PFSK-1 (cell line): ENCODE results near the gene FXYD1.

ENCODE experiments used
- FOXP2 ChIP-seq: optimal IDR thresholded peaks from 2 replicates; pipeline ENCODE3; 2011; ENCODE audit warnings: borderline replicate concordance, control low read depth, inconsistent platforms; ENCODE audit not compliant: insufficient read depth; ENCODE audit errors: extremely low read length, extremely low read depth
- POLR2AphosphoS5 ChIP-seq: IDR thresholded peaks from 2 replicates; pipeline ENCODE4 v1.6.1; 2012; ENCODE audit warnings: low read depth, mild to moderate bottlenecking, control low read depth, low read length, moderate library complexity
- REST ChIP-seq, 2 experiments: IDR thresholded peaks; 2 replicates each; pipeline versions ENCODE4 v1.6.1 to v1.8.0; 2011 to 2012; ENCODE audit warnings: low read depth in 2 of 2, low read length in 2 of 2, control low read depth in 1 of 2, inconsistent platforms in 1 of 2, mild to moderate bottlenecking in 1 of 2, moderate library complexity in 1 of 2; ENCODE audit not compliant: insufficient read depth in 1 of 2
- SIN3A ChIP-seq: IDR thresholded peaks from 2 replicates; pipeline ENCODE4 v1.6.1; 2012; ENCODE audit warnings: mild to moderate bottlenecking, low read length, moderate library complexity, borderline replicate concordance; ENCODE audit not compliant: insufficient read depth
- TAF1 ChIP-seq: IDR thresholded peaks from 2 replicates; pipeline ENCODE4 v1.6.1; 2012; ENCODE audit warnings: low read length, control low read depth, borderline replicate concordance; ENCODE audit not compliant: insufficient read depth

FXYD1 gene

GRCh38 chr19:35098413-35099049 lies 40.1 kb upstream of the FXYD1 start:
- no peak for TF ChIP-seq SIN3A
- no peak for TF ChIP-seq REST (IDR thresholded peaks at IDR 0.05; ENCODE audit: insufficient read depth in 1 of 2, low read depth in 2 of 2, low read length in 2 of 2)
- TF ChIP-seq FOXP2: no peak
- TF ChIP-seq TAF1: no peak
- TF ChIP-seq POLR2AphosphoS5: no peak

- TF ChIP-seq SIN3A: no peak
- TF ChIP-seq TAF1: no peak
- no peak for TF ChIP-seq REST (IDR thresholded peaks at IDR 0.05; ENCODE audit: insufficient read depth in 1 of 2, low read depth in 2 of 2, low read length in 2 of 2)
- TF ChIP-seq POLR2AphosphoS5: no peak
- no peak for TF ChIP-seq FOXP2
These were observed 39.3 kb upstream of the FXYD1 start for GRCh38 chr19:35099155-35099896.

DNA sequence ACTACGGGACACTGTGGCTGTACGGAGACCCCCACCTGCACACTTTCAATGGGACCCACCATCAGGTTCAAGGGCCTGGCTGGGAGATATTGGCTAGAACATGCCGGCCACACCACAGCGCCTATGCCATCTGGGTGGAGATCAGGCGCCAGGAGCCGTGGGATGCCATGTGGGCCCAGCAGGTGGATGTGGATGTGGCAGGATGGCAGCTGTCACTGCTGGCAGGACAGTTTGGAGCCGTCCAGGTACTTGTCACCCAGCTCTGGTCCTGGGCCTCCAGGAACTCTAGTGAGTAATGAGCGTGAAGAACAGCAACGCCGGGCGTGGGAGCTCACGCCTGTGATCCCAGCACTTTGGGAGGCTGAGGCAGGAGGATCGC lies 38.7 kb upstream of the FXYD1 start:
- TF ChIP-seq SIN3A: no peak
- no peak for TF ChIP-seq POLR2AphosphoS5
- no peak for TF ChIP-seq REST (IDR thresholded peaks at IDR 0.05; ENCODE audit: insufficient read depth in 1 of 2, low read depth in 2 of 2, low read length in 2 of 2)
- TF ChIP-seq TAF1: no peak
- no peak for TF ChIP-seq FOXP2

DNA sequence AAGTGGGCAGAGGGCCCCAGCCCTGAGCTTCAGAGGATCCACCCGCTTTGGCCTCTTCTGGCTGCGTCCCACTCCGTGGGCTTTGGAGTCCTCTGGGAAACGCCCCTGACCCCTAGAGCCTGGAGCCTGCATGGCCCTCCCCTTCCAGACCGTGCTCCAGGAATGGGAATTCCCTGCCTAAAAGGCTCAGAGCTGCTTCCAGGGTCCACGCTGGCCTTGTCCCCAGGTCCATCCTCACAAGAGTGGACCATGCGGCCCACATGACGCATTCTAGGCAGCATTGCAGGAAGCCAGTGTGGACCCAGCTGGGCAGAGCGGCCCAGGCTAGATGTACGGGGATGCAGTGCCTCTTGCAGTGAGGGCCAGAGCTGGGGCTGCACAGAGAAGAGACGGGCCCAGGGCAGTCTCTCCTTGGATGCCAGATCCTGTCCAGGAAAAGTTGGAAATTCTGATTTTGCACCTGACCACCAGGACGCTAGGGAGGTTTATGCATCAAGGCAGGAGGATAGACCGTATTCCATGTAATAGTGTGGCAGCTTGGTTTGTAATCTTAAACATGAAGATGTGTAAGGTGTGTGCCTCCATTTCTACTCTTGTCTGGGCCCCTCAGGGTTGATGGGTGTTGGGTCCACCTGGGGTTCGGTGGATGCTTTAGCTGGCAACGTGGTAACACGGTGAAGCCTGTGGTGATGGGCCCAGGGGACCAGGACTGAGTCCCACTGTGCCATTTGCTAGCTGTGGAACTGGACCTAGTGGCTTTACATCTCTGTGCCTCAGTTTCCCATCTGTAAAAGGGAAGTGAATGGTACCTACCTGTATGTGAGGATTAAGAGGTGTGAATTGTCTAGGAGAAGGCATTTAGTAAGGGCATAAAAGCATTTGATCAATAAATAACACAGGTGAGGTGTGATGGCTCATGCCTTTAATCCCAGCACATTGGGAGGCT lies 37.8 kb upstream of the FXYD1 start:
- no peak for TF ChIP-seq REST (IDR thresholded peaks at IDR 0.05; ENCODE audit: insufficient read depth in 1 of 2, low read depth in 2 of 2, low read length in 2 of 2)
- no peak for TF ChIP-seq POLR2AphosphoS5
- TF ChIP-seq SIN3A: no peak
- no peak for TF ChIP-seq FOXP2
- no peak for TF ChIP-seq TAF1
